ENCODE data around the gene ADI1. TPM values are rescaled to one million over a fixed set of nuclear protein-coding genes. Genes with fewer than 3 reads are reported as not detected.
A peak's percentile ranks its signal among the peaks of the same experiment; 100 is the strongest.
"Not testable (repeated sequence)": the region's sequence is repeated elsewhere in the genome, so short reads cannot be mapped to it uniquely, and the experiment has no call there.

ADI1 gene
- total RNA-seq, 1 experiment from 2014 or later = 46.7 TPM

- DNase-seq (ENCODE audit: low spot score) = no peak
Observed at GRCh38 chr2:3463186-3463835, 56.0 kb downstream of the ADI1 start.

DNA sequence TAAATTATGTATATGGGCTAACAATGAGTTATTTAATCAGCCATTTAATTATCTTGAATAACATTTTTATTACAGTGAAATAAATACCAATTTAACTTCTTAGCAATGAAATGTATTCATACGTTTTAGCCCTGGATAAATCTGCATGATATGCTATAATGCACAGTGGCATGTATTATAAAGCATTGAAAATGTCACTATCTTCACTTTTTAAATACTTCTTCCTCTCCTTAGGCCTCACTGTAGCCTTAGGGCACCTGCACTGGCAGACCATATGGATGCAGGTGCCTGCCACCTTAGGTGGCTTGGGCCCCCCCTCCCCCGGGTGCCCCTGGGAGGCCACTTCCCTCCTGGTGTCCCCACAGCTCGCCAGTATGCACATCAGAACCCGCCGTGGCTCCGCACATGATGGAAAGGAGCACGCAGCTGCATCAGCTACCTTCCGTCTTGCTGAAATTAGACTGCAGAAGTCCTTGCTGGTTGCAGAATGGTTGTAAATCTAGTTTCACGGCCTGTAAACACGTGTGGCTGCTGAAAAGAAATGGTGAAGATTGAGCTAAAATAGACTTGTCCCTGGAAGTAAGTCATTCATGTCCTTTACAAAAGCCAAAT is 56.7 kb downstream of the ADI1 start:
- no peak for DNase-seq (ENCODE audit: low spot score)

- DNase-seq (ENCODE audit: low spot score) = peak; percentile 16
Observed at GRCh38 chr2:3461801-3462492, 57.4 kb downstream of the ADI1 start.

- DNase-seq (ENCODE audit: low spot score) = no peak
Observed at GRCh38 chr2:3460831-3461800, 58.2 kb downstream of the ADI1 start.

DNA sequence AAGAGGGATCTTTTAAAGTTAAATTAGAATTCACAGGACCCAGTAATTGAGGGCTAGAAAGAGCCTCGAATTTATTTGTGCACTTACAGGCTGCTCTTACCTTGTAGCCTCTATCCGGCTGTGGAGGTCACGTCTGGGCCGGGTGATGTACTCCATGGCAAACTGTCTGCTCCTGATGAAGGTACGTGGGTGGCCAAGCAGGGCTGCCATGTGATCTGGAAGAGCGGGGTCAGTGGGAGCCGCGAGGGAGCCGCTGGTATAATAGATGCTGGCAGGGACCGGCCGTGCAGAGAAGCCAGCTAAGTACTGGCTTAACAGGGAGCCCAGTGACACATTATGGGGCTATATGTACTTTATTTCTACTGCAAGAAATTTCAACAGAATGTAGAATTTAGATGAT is 59.2 kb downstream of the ADI1 start:
- no peak for DNase-seq (ENCODE audit: low spot score)

DNA sequence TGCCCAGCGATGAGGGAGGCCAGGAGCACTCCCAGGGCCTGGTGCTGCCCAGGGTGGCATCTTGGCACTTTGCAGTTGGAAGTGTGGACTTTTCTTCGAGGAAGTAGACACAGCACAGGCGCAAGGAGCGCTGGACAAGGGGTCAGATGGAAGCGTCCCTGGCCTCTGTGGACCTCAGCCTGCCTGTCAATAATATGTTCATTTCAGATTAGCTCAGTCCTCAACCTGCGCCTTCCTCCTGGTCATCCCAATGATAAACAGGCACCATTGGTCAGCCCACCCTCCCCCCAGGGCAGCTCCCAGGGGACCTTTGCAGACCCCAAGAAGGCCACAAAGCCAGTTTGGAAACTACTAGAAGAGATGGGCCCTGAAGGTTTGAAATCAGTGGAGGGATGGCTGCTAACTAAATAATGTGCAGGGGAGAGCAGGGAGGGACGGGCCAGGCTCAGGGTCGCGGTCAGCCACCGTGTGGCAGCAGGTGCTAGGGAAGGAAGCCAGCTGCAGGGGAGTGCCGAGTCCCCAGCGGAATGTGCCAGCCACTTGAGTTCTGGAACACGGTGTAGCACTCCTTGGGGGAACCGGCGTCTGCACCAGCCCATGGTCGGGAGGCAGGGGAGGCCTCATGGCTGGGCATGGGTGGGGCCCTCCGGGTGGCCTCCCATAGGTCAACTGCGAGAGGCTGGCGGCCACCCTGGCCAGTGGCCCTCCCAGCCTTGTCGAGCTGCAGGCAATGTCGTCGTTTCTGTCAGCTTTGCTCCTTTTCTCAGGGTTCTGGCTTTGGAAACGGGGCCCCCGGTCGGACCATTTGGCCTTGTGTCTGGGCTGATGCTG is 59.9 kb downstream of the ADI1 start:
- no peak for DNase-seq (ENCODE audit: low spot score)

DNA sequence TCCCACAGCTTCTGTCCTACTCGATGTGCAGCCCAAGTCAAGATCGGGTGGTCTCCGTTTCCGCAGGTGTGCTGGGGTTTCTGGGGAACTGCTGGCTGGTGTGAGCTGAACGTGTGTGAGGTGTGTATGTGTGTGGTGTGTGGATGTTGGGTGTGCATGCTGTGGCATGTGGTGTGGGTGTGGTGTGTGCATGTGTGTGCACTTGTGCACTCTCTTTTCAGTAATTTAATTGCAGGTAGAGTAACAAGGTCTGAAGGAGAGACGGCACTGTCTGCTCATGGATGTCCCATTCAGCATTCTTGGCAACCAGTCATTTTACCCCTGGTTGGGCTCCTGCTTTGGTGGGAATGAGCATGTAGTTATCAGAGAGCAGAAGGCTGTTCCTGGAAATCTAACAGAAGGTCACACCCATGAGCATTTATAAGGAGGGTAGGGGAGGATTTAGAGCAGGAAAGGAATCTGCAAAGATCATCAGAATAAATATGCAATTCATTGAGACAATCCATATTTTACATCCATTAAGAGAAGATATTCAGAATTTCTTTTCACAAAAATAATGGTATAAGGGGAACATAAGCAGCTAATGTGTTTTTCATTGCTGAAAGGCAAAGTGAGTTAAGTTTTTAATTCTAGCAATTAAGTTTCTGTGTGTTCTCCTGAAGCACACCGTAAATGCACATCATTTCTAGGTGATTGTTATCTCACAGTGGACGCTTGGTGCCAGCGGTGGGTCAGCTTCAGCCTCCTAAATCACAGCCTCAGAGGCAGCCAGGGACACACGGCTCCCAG is 60.7 kb downstream of the ADI1 start:
- no peak for DNase-seq (ENCODE audit: low spot score)

GRCh38 chr2:3457524-3458395 is 61.6 kb downstream of the ADI1 start:
- DNase-seq (ENCODE audit: low spot score) = no peak

- no peak for DNase-seq (ENCODE audit: low spot score)
Observed at GRCh38 chr2:3456125-3456524, 63.2 kb downstream of the ADI1 start.

DNA sequence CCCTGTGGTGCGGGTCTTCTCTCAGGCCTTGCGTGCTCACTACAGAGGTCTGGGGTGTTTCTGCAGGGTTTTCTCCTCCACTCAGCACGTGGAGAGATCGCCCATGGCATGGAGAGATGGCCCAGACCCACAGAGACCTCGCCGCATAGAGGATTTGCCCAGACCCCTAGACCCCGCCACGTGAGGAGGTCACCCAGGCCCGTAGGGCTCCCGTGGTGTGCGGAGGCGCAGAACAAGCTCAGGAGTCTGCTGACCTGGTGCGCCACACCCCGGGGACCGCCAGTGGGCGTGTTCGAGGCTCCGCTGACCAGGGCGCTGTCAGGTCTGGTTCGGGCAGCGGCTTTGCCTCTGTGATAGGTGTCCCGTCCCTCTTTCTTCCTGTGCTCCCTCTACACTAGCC is 64.5 kb downstream of the ADI1 start:
- DNase-seq (ENCODE audit: low spot score) = no peak

DNA sequence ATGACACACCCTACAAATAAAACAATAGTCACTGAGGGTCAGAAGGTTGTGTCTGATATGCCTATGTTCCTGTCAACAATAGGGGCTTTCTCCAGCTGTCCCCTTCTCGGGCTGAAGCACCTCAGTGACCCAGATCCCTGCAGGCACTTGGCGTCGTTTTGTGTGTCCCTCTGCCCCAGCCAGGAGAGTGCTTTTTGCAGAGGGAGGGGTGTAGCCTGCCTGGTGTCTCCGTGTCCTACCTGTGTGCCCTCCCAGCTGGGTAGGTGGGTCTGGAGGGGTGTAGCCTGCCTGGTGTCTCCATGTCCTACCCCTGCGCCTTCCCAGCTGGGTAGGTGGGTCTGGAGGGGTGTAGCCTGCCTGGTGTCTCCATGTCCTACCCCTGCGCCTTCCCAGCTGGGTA is 65.3 kb downstream of the ADI1 start:
- not testable (repeated sequence) for DNase-seq (ENCODE audit: low spot score)

- no peak for DNase-seq (ENCODE audit: low spot score)
Observed at GRCh38 chr2:3453190-3453999, 65.9 kb downstream of the ADI1 start.

- DNase-seq (ENCODE audit: low spot score) = no peak
Observed at GRCh38 chr2:3451926-3452671, 67.2 kb downstream of the ADI1 start.

DNA sequence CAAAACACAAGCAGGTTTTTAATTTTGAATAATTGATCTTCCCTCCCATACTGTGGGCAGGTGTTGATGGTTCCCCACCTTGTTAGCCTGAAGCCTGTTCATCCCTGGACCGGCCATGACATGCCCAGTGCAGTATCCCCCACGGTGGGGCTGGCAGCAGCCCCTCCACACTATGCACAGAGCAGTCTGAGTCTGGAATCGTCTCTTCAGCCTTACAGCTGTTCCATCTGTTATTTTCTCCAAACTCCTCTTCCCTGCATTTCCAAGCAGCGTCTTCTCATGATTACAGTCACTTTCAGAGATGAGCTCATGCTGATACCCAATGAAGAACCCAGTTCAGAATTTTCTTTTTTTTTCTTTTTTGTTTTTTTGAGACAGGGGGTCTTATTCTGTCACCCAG is 68.2 kb downstream of the ADI1 start:
- DNase-seq (ENCODE audit: low spot score) = no peak

DNA sequence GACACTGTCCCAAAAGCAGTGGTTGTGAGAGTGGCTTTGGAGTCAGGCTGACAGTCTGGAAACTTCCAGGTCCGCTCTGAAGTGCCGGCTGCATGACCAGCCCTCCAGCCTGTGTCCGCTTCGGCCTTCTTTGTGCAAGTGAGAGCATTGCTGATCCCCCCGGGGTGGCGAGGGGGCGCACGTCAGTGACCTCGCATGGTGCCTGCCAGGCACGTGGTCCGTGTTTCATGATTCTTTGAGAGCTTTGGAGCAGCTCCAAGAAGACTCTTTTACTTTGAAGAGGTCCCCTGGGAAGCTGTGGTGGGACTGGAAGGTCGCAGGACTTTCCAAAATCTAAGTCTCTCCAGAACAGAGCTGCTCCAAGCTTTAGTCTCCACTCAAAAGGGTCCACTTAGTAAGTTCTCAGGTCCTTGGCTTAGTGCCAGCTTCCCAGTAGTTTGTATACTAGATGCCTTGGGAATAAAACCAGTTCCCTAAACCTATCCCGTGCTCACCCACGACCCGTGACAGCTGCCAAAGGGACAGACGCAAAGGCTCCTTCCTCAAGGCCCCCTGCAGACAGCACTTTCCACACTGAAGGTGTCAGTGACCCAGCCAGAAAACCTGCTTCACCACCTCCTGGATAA is 68.8 kb downstream of the ADI1 start:
- DNase-seq (ENCODE audit: low spot score) = no peak

- DNase-seq (ENCODE audit: low spot score) = no peak
Observed at GRCh38 chr2:3449936-3450335, 69.4 kb downstream of the ADI1 start.

DNA sequence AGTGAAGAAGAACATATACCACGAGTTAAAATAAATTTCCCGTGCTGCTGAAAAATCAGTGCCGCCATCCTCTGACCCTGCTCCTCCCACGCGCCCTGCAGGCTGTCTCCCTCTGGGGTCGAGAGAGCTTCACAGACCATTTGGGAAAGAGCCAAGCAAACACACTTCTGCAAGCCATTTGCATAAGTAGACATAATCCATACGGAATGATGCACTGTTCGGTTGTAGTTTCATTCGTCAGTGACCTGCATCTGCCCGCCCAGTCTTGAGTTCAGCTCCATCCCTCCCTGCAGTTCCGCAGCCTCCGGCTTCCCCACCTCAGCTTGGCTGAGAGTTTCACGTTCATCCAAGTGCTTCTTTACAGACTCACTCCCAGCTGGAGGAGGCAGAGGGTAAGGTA is 70.2 kb downstream of the ADI1 start:
- DNase-seq (ENCODE audit: low spot score) = no peak
